Cerebellar nuclear complex (tissue), 1 donor: Measurements from ENCODE around the gene RPL15.

Source experiments
- DNase-seq, 2 experiments: peaks; one replicate each; lab custom pipeline; 2025; lab: John Stamatoyannopoulos, UW

The RPL15 gene

DNA sequence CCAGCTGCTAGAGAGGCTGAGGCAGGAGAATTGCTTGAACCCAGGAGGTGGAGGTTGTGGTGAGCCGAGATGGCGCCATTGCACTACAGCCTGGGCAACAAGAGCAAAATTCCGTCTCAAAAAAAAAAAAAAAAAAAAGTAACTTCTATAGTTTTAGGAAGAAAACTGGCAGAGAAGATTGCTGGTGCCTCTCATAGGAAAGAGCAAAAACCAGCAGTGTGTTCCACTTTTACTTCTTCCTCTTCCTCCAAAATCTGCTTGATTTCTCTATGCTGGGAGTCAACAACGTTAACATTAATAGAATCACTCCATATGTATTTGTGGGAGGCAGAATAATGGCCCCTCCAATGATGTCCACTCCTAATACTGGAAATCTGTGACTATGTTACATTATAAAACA, 15.6 kb downstream of the RPL15 start:
- DNase-seq, result no peak

DNA sequence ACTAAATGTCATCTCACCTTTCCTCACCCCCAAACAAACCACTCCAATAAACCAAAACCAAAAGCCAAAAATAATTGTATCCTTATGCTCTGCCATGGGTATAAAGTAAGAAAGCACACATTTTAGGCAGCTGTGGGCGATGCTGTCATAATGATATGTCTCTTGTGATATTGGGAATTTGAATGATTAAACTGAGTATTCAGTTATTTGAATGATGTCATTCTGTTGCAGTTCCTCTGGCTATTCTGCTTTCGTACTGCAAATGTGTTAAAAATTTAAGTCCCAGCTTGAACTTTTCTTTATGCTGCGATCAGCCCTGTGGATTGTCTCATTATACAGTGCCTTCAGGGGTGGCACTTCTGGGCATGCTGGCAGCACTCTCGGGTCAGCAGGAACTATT, 17.3 kb downstream of the RPL15 start:
- no peak for DNase-seq

DNA sequence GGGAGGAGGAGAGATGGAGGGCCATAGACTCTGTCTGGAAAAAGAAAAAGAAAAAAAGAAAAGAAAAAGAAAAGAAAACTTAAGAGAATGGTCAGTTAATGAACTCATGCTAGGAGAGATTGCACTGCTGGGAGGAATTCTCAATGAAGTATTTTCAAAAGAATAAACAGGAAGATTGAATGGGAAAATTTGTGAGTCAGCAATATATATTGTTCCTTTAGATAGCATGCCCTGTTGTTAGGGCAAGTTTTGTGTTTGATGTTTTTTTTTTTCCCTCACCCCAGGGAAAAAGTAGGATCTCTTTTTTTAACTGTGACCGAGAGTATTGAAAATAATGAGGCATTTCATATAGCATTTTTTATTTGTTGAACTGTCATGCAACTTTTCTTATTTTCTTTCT, 20.4 kb downstream of the RPL15 start:
- no peak for DNase-seq

DNA sequence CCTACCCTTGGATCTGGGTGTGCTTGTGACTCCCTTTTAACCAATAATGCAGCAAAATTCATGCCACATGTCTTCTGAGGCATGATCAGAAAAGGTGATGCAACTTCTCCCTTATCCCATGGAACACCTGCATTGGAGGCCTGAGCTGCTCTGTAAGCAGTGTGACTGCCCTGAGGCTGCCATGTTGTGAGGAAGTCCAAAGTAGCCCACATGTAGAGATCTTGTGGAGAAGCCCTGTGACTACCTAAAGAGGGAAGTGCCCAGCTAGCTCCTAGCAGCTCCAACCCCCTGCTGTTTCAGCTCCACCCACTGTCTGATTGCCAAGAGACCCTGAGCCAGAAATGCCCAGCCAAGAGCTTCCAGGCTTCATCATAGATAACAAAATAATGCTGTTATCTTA, 21.8 kb downstream of the RPL15 start:
- no peak for DNase-seq

DNA sequence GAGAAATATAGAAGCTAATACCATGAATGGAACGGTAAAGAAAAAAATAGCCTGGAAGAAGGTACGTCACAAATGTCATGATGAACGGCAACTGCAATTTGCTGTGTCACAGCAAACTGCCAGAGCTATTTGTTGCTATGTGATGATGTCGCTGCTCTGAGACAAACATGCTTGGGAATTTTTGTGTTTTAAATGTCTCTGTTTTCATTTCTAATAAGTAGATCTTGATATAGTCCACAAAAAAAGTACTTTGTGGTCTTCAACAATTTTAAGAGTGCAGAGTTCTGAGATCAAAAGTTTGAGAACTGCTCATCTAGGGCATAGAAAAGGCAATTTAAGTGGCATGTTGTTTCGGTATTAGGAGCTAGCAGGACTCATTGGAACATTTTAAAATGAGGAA, 23.8 kb downstream of the RPL15 start:
- DNase-seq, result no peak

DNA sequence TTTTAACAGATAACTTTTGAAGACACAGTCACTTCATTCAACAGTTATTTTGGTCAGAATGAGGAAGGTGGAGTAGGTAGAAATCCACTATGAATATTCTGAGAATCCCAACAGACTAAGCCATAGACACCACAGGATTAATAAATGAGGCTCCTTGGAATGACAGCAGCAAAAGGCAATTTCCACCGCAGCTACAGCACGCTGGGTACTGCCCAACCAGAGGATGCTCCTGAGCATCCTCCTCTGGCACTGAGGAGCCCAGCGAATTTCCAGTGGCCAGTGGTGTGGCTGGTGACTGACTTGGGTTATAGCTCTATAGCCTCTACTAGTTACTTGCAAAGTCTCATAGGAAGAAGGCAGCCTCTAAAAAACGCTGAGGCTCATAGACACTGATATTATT, 24.5 kb downstream of the RPL15 start:
- no peak for DNase-seq

DNA sequence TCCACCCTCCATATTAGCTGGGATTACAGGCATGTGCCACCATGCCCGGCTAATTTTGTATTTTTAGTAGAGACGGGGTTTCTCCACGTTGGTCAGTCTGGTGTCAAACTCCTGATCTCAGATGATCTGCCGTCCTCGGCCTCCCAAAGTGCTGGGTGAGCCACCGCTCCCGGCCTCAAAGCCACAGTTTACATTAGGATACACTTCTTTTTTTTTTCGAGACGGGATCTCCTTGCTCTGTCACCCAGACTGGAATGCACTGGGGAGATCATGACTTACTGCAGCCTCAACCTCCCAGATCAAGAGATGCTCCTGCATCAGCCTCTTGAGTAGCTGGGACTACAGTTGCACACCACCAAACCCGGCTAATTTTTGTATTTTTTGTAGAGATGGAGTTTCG, 25.6 kb downstream of the RPL15 start:
- no peak for DNase-seq

DNA sequence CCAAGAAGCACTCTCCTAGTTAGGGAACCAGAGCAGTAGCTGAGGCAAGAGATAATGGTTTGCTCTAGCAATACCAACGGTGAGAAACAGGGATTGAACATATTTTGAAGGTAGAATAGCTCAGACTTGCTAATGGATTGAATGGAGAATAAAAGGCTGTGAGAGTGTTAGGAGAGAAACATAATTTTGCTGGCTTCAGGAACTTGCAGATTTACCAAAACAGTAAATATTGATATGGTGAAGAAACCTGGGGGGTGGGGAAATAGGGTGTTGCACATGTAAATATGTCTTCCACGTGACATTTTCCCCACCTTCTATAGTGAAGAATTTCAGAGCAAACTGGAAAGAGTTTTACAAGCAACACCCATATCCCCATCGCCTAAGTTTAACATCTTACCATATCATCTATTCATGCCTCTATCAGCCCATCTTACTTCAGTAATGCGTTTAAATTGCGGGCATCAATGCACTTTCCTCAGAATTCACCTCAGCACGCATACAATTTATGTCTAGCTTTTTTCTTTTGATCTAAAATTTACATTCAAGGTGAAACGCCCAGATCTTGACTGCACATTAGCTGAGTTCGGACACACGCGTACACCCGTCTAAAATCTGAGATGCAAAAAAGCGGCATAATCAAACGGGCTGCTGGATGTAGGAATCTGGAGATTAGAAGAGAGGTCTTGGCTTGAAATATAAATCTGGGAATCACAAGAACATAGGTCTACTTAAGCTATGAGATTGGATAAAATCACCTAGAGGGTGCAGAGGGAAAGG, 27.3 kb downstream of the RPL15 start:
- no peak for DNase-seq

DNA sequence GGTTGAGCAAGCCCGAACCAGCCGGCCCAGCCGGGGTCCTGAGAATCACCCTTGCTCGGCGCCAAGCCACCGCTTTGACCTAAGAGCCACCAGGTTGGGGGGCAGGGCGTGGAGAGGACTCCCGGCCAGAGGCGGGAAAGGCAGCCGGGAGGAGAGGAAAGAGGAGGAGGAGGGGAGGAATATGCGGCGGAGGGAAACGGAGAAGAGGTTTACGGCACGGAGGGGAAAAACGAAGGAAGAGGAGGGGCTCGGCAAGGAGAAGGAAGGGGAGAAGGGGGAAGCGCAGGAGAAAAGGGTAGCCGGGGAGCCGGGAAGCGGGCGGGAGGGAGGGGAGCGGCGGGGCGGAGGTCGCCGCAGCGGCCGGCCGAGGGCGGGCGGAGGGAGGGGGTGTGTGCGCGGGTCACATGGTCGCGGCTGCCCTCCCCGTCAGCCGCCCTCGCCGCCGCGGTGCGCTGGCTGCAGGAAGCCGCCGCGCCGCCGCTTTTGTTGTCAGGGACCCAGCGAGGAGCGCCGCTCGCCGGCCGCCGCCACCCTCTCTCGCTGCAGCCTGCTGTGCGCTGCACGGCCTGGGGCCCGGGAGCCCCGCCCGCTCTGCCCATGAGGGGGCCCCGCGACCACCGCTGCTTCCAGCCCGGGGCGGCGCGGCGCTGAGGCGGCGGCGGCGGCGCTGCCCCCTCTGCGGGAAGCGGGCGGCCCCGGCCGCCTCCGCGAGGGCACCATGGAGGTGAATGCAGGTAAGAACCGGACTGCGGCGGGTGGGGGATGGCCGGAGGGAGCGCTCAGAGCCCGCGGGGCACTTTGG, 28.1 kb downstream of the RPL15 start, which contains the start of gene NR1D2:
Gene NR1D2, plus strand, starts transcription at position 426 of the 802 bp plus-strand sequence. Its CDS starts 293 bp downstream, at position 719.
- peak in 1 of 2 experiments; percentile 36 for DNase-seq

DNA sequence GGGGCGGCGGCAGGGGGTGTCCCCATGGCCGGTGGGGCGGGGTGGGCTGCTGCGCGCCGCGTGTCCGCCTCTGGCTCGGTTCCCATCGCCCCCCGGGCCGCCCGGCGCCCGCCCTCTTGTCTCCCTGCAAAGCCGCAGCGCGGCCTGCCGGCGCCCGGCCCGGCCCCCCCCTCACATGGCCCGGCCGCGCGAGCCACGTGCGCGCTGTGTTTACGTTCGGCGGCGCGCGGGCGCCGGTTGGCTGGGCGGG, 28.7 kb downstream of the RPL15 start:
- DNase-seq, result no peak

DNA sequence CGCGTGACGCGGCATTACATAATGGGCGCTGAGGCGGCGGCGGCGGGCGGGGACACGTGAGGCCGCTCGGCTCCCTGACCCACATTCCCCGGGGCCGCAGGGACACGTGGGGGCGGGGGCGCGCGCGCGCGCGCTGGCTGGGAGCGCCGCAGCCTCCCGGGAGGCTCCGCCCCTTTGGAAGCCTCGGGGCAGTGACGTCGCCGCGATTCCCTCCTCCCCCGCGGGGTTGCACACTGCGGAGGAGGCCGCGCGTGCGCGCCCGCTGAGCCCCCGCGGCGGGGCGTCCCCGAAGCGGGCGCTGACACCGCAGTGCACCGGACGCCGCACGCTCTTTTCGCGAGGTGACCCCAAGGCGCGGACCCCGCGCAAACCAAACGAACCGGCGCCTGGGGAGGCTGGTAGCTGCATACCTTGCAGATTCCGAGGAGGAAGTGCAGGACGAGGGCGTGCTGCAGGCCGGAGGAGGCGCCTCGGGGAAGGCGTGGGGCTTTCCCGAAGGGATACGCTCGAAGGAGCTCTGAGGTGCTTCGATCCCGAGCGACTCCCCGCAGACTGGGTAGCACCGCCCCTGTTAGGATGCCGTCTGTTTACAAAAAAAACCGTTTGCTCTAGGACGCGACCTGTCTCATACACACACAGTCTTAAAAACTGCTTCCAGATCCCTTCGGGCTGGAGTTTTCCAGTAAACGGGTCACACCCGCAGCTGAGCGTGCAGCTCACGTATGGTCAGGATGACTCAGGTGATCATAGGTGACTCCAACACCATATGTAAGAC, 29.2 kb downstream of the RPL15 start:
- peak; percentile 69 to 72 for DNase-seq

DNA sequence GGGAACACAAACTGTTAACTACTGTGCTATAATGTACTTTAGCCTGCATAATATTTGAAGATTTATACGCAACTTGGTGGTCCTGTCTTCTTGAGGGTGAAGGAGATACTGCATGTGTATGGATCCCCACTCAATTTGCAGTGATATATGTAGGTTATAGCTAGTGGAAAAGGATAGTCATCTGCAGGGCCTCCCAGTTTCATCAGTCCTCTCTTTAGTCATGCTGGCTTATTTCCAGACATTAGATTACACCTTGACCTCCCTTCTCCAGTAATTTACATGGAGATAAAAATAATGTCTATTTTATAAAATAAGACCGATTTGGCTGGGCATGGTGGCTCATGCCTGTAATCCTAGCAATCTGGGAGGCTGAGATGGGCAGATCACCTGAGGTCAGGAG, 31.8 kb downstream of the RPL15 start:
- DNase-seq, result no peak

DNA sequence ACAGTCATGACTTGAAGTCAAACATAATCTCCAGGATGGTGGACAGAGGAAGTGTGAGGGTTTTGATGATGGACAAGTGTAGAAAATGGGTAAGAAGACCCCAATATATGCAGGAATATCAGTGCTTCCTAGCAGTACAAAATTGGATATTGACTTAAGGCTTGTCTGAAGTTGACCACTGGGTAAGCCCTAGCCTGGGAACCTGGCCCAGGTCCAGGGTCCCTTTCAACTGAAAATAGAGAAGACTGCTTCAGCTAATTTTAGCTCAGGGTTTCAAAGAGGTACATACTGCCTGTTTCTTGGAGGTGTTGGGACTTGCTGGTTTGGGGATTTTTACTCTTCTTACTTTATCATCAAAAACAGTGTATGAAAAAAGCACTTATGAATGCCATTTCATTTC, 32.9 kb downstream of the RPL15 start:
- no peak for DNase-seq

DNA sequence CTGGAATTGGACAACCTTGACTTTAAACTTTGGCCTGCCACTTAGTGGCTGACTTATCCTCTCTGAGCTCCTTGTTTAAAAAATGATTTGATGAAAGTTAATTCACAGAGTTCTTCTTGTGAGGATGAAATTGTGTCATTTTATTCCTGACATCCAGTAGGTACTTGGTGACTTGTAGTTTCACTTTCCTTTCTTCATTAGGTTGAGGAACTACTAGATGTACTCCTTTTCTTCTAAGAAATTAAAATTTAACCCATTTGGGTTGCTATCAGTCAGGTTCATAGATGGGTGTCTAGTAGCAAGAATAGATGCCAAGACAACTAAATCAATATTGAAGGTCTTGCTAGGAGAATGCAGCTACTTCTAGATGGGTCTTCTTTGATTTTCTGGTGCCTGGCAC, 33.4 kb downstream of the RPL15 start:
- DNase-seq, result no peak

DNA sequence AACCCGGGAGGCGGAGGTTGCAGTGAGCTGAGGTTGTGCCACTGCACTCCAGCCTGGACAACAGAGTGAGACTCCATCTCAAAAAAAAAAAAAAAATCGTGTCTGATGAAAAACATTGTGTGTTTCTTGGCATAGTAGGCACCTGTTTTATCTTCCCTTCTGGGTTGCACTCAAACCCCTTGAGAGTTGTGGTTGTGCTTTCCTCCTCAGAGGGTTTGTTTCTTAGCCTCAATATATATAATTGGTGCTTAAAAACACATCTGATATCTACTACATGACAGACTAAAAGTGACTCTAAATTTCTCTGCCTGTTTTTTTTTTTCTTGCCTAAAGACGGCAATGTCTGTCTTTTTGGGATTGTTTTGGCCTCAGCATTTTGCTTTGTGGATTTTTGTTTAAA, 35.7 kb downstream of the RPL15 start:
- DNase-seq, result no peak

DNA sequence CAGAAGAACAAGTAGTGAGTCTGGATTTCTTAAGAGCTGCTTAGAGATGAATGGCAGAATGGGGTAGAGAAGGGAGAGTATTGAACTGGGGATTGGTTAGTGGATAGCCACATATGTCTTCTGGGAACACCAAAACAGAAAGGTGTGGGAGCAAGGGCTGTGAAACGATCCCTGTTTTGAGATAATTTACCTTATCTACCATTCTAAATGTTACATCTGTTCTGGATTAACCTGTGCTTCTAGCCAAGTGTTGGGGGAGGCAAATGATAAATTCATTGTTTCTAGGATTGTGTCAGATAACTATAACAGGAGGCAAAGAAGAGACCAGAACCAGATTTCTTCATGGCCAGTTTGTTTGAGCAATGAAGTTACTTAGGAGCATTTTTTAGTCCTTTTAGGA, 36.6 kb downstream of the RPL15 start:
- no peak for DNase-seq

DNA sequence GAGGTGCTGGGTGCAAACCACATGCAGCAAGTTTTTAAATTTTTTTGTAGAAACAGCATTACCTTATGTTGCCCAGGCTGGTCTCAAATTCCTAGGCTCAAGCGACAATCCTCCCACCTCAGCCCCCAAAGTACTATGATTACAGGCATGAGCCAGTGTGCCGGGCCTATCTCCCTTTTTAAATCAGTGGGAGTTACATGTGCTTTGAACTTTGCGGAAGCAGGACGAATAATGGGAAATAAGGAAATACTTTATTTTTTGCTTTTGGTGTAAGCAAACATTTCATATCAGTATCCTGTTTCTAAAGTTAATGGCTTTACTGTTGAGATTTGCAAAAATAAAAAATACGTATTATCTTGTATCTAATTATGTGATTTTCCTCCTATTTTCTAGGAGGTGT, 37.2 kb downstream of the RPL15 start:
- DNase-seq, result no peak

DNA sequence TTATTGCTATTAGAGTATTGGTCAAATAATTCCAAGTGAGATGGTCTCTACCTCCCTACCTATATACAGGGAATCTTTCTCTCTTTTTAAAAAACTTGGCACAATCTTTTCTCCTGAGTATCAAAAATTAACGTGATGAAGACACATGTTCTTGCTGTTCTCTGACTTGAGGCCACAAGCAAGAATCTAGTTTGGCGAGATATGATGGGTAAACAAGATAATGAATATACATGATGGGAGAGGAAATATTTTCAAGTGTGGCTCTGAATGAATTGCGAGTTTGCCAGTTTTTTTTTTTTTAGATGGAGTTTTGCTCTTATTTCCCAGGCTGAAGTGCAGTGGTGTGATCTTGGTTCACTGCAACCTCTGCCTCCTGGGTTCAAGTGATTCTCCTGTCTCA, 39.8 kb downstream of the RPL15 start:
- no peak for DNase-seq

DNA sequence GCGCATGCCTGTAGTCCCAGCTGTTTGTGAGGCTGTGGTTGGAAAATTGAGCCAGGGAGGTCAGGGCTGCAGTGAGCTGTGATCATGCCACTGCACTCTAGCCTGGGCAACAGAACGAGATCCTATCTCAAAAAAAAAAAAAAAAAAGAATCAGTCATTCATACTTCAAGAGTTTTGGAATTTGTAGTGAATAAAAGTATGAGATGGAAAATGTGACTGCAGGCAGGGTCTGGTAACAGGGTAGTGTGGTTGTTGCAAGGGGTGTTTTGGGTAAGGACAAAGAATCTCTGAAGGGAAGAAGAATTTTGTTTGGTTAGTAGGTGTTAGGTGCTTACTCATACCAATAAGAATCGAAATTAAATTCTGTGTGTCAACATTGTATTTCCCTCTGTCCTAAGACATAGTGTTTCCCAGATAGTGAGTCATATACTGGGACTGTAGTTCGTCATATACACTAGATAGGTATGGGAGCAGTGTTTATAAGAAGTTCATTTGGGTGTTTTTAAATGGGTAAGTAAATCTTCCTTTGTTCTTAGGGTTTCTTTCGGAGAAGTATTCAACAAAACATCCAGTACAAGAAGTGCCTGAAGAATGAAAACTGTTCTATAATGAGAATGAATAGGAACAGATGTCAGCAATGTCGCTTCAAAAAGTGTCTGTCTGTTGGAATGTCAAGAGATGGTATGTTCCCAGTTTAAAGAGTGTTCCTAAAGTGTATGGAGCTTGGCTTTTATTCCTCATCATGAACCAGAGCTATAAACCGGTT, 42.4 kb downstream of the RPL15 start:
- no peak for DNase-seq

DNA sequence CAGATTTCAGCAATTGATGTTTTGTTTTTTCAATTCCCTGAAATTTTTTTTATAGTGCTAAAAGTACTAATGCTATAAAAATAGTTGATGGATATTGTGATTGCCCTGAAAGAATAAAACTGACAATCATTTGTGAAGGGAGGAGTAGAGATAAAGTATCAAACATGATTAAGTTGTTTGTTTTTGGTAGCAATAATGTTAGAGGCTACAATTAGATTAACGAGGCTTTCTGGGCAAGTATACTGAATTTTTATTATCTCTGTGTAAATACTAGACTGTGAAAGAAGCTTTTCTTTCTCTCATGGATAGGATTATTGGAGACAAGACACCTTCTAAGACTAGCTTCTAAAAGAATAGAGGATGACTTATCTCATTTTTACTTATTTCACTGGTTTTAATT, 43.7 kb downstream of the RPL15 start:
- no peak for DNase-seq

DNA sequence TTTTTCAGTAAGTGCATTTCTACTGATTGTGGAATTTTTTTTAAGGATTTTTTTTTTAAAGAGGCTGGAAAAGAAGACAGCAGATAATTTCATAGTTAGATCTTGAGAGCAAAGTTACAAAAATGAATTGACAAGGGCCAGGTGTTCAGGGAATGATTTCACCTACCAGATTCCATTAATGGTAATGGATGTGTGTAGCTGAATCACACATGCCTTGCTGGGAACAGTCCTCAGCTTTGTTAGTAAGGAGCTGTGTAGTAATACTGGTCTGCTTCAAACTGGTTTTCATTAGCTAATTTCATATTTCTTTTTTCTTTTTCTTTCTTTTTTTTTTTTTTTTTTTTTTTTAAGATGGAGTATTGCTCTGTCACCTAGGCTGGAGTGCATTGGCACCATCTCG, 44.1 kb downstream of the RPL15 start:
- no peak for DNase-seq

DNA sequence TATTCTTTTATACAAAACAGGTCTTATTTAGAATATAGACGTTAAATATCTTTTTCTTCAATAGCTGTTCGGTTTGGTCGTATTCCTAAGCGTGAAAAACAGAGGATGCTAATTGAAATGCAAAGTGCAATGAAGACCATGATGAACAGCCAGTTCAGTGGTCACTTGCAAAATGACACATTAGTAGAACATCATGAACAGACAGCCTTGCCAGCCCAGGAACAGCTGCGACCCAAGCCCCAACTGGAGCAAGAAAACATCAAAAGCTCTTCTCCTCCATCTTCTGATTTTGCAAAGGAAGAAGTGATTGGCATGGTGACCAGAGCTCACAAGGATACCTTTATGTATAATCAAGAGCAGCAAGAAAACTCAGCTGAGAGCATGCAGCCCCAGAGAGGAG, 45.0 kb downstream of the RPL15 start:
- no peak for DNase-seq
